Measurements from ENCODE around the gene ALG3.

The ALG3 gene

GRCh38 chr3:184242297-184242685 is 6.5 kb downstream of the ALG3 start:
- no peak for TF ChIP-seq TEAD4 (IDR thresholded peaks at IDR 0.05)
- TF ChIP-seq, protein P1, sequence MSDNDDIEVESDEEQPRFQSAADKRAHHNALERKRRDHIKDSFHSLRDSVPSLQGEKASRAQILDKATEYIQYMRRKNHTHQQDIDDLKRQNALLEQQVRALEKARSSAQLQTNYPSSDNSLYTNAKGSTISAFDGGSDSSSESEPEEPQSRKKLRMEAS (IDR thresholded peaks at IDR 0.05), result no peak
- TF ChIP-seq TCF12 (IDR thresholded peaks at IDR 0.05; ENCODE audit: low read depth), result no peak
- no peak for TF ChIP-seq CREB1 (IDR thresholded peaks at IDR 0.05; ENCODE audit: low read depth)
- no peak for TF ChIP-seq FOXM1 (IDR thresholded peaks at IDR 0.05; ENCODE audit: borderline replicate concordance, low read depth)
- no peak for TF ChIP-seq RAD21 (IDR thresholded peaks at IDR 0.05; ENCODE audit: low read depth)
- no peak for TF ChIP-seq ZBTB7A (IDR thresholded peaks at IDR 0.05; ENCODE audit: low read depth)
- no peak for TF ChIP-seq YY1 (IDR thresholded peaks at IDR 0.05; ENCODE audit: low read depth)
- TF ChIP-seq NFIC (IDR thresholded peaks at IDR 0.05), result no peak
- TF ChIP-seq CEBPB (IDR thresholded peaks at IDR 0.05), result no peak
- no peak for TF ChIP-seq TAF1 (IDR thresholded peaks at IDR 0.05; ENCODE audit: low read depth)
- TF ChIP-seq, protein P2, sequence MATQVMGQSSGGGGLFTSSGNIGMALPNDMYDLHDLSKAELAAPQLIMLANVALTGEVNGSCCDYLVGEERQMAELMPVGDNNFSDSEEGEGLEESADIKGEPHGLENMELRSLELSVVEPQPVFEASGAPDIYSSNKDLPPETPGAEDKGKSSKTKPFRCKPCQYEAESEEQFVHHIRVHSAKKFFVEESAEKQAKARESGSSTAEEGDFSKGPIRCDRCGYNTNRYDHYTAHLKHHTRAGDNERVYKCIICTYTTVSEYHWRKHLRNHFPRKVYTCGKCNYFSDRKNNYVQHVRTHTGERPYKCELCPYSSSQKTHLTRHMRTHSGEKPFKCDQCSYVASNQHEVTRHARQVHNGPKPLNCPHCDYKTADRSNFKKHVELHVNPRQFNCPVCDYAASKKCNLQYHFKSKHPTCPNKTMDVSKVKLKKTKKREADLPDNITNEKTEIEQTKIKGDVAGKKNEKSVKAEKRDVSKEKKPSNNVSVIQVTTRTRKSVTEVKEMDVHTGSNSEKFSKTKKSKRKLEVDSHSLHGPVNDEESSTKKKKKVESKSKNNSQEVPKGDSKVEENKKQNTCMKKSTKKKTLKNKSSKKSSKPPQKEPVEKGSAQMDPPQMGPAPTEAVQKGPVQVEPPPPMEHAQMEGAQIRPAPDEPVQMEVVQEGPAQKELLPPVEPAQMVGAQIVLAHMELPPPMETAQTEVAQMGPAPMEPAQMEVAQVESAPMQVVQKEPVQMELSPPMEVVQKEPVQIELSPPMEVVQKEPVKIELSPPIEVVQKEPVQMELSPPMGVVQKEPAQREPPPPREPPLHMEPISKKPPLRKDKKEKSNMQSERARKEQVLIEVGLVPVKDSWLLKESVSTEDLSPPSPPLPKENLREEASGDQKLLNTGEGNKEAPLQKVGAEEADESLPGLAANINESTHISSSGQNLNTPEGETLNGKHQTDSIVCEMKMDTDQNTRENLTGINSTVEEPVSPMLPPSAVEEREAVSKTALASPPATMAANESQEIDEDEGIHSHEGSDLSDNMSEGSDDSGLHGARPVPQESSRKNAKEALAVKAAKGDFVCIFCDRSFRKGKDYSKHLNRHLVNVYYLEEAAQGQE (IDR thresholded peaks at IDR 0.05; ENCODE audit: low read depth), result no peak

DNA sequence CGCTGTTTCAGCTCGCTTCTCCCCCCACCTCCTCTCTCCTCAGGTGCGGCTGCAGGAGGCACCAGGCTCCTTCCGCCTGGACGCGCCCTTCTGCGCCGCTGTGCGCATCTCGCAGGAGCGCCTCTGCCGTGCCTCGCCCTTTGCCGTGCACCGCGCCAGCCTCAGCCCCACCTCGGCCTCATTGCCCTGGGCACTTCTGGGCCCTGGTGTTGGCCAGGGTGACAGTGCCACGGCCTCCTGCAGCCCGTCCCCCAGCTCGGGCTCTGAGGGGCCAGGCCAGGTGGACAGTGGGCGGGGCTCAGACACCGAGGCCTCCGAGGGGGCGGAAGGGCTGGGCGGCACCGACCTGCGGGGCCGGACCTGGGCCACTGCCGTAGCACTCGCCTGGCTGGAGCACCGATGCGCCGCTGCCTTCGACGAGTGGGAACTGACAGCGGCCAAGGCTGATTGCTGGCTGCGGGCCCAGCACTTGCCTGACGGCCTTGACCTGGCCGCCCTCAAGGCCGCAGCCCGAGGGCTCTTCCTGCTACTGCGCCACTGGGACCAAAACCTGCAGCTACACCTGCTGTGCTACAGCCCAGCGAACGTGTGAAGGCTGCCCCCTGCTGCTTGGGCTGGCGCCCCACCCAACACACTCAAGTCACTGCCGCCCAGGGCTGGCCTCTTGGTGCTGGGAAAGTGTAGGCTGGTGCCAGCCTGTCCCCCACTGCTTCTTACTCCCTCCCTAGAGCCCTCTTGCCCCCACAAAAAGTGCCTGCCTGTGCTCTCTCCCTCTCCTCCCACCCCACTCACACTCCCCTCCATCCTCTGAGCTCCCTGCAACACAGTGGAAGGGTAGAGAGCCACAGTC is 7.1 kb downstream of the ALG3 start:
- TF ChIP-seq, protein P1 (IDR thresholded peaks at IDR 0.05), result peak; percentile 21; the same call in 1 of the 2 replicates
- TF ChIP-seq, protein P2 (IDR thresholded peaks at IDR 0.05; ENCODE audit: low read depth), result 0 out of 2 replicates have a peak, but pooled peaks have one; percentile 3
- TF ChIP-seq YY1 (IDR thresholded peaks at IDR 0.05; ENCODE audit: low read depth), result no peak
- TF ChIP-seq RAD21 (IDR thresholded peaks at IDR 0.05; ENCODE audit: low read depth), result peak; percentile 51
- TF ChIP-seq CREB1 (IDR thresholded peaks at IDR 0.05; ENCODE audit: low read depth), result no peak

DNA sequence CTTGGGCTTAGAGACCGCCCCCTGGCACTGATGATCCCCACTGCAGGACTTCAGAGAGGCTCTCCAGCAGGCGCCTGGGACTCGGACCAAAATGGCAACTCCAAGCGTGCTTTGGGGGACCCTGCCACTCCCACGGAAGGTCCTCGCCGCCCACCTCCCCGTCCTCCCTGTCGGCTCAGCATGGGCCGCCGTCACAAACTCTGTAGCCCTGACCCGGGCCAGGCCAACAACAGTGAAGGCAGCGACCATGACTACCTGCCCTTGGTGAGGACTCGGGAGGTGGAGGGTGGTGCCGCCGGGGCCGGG is 7.7 kb downstream of the ALG3 start:
- TF ChIP-seq, protein P1 (IDR thresholded peaks at IDR 0.05), result no peak
- TF ChIP-seq NFIC (IDR thresholded peaks at IDR 0.05), result no peak
- TF ChIP-seq EP300 (IDR thresholded peaks at IDR 0.05; ENCODE audit: borderline replicate concordance), result no peak
- no peak for TF ChIP-seq YY1 (IDR thresholded peaks at IDR 0.05; ENCODE audit: low read depth)
- TF ChIP-seq USF1 (IDR thresholded peaks at IDR 0.05), result no peak
- no peak for TF ChIP-seq CREB1 (IDR thresholded peaks at IDR 0.05; ENCODE audit: low read depth)
- no peak for TF ChIP-seq TEAD4 (IDR thresholded peaks at IDR 0.05)
- TF ChIP-seq CEBPB (IDR thresholded peaks at IDR 0.05), result no peak
- no peak for TF ChIP-seq ZBTB7A (IDR thresholded peaks at IDR 0.05; ENCODE audit: low read depth)
- TF ChIP-seq, protein P2 (IDR thresholded peaks at IDR 0.05; ENCODE audit: low read depth), result no peak
- no peak for TF ChIP-seq FOXM1 (IDR thresholded peaks at IDR 0.05; ENCODE audit: borderline replicate concordance, low read depth)
- TF ChIP-seq RAD21 (IDR thresholded peaks at IDR 0.05; ENCODE audit: low read depth), result no peak
- no peak for TF ChIP-seq EGR1 (IDR thresholded peaks at IDR 0.05)
- TF ChIP-seq TAF1 (IDR thresholded peaks at IDR 0.05; ENCODE audit: low read depth), result no peak
- no peak for TF ChIP-seq TCF12 (IDR thresholded peaks at IDR 0.05; ENCODE audit: low read depth)

- TF ChIP-seq TEAD4 (IDR thresholded peaks at IDR 0.05) (0 out of 2 replicates have a peak, but pooled peaks have one; percentile 28), USF1 (IDR thresholded peaks at IDR 0.05) (no peak), EP300 (IDR thresholded peaks at IDR 0.05; ENCODE audit: borderline replicate concordance) (no peak), RAD21 (IDR thresholded peaks at IDR 0.05; ENCODE audit: low read depth) (no peak)
- TF ChIP-seq, protein P2 (IDR thresholded peaks at IDR 0.05; ENCODE audit: low read depth), result peak; percentile 95
- TF ChIP-seq, protein P1 (IDR thresholded peaks at IDR 0.05), result peak; percentile 46; the same call in 1 of the 2 replicates
These were observed 8.2 kb downstream of the ALG3 start for GRCh38 chr3:184240384-184241140.

All from Ishikawa (cell line).